Neural progenitor cell (in vitro differentiated cells): ENCODE results near the gene TPST2.

Source experiments
- CTCF ChIP-seq: fragments of 200-600 bp; sonication (generic); IDR thresholded peaks from 2 replicates; pipeline ENCODE4 v1.5.1; 2017; ENCODE audit warnings: antibody characterized with exemption, mild to moderate bottlenecking
- EZH2phosphoT487 ChIP-seq: fragments of 200-600 bp; sonication (generic); IDR thresholded peaks from 2 replicates; pipeline ENCODE4 v1.6.1; 2017; ENCODE audit warnings: antibody characterized with exemption

GRCh38 chr22:26574001-26574723 is 15.8 kb downstream of the TPST2 start:
- TF ChIP-seq CTCF, result no peak
- no peak for TF ChIP-seq EZH2phosphoT487
